Prostate gland (tissue), 2 donors: ENCODE data around the gene COLQ. TPM values are rescaled to one million over a fixed set of nuclear protein-coding genes. Genes with fewer than 3 reads are reported as not detected.

Experiments
- DNase-seq: peaks from one replicate; pipeline ENCODE4 v3.0.0-alpha.2; 2019; ENCODE audit warnings: low spot score
- H3K27ac ChIP-seq, 2 donors: fragments of 200-600 bp; sonication (generic); 2 replicates each; pipeline ENCODE4 v1.5.1; 2017 to 2019
- H3K27me3 ChIP-seq: fragments of 200-600 bp; sonication (generic); replicated peaks from 2 replicates; pipeline ENCODE4 v1.5.1; 2019; ENCODE audit not compliant: insufficient read depth
- H3K36me3 ChIP-seq, 2 donors: fragments of 200-600 bp; sonication (generic); 1 replicate in 1 of 2; 2 replicates in 1 of 2; pipeline versions ENCODE4 v1.5.1 to v1.8.1; 2017 to 2019
- H3K4me1 ChIP-seq: fragments of 200-600 bp; sonication (generic); replicated peaks from 2 replicates; pipeline ENCODE4 v1.5.1; 2019
- H3K4me3 ChIP-seq, 2 donors: fragments of 200-600 bp; sonication (generic); 2 replicates each; pipeline ENCODE4 v1.5.1; 2017 to 2019
- H3K9me3 ChIP-seq: fragments of 200-600 bp; sonication (generic); 2 replicates; pipeline ENCODE4 v1.5.1; 2017
- POLR2A ChIP-seq: fragments of 450-650 bp; IDR thresholded peaks from one replicate; pipeline ENCODE4 v1.6.1; 2016; ENCODE audit warnings: antibody characterized with exemption, mild to moderate bottlenecking
- POLR2AphosphoS5 ChIP-seq: sonication (generic); formaldehyde crosslinking; IDR thresholded peaks from one replicate; pipeline ENCODE4 v1.6.1; 2017; ENCODE audit warnings: antibody characterized with exemption
- WGBS: methylation state at CpG from one replicate; pipeline ENCODE4 v1.1.5; 2018; 5-methylcytosine and 5-hydroxymethylcytosine counted together
- intact Hi-C: fragments of 100-400 bp; cut with DNase I; formaldehyde crosslinking; loops from one replicate; pipeline ENCODE4 v1.14.2; 2022
- total RNA-seq, 2 donors: library from RNA; depleted of rRNA; stranded (reverse); fragments of >200 nt; gene quantifications; one replicate each; pipeline ENCODE4 v1.1.0, GENCODE V29; 2016
- TF ChIP-seq, protein P1 (sequence below), 4 experiments: fragments of 200-600 bp in 2 of 4; fragments of 450-650 bp in 2 of 4; sonication (generic) in 2 of 4; IDR thresholded peaks; 1 replicate in 3 of 4; 2 replicates in 1 of 4; pipeline ENCODE4 v1.5.1; 2016 to 2019; ENCODE audit warnings: antibody characterized with exemption in 4 of 4, mild to moderate bottlenecking in 2 of 4, moderate library complexity in 2 of 4

Gene COLQ
- total RNA-seq, 2 donors from 2014 or later = 0.87 to 3.9 TPM

- TF ChIP-seq, protein P1, sequence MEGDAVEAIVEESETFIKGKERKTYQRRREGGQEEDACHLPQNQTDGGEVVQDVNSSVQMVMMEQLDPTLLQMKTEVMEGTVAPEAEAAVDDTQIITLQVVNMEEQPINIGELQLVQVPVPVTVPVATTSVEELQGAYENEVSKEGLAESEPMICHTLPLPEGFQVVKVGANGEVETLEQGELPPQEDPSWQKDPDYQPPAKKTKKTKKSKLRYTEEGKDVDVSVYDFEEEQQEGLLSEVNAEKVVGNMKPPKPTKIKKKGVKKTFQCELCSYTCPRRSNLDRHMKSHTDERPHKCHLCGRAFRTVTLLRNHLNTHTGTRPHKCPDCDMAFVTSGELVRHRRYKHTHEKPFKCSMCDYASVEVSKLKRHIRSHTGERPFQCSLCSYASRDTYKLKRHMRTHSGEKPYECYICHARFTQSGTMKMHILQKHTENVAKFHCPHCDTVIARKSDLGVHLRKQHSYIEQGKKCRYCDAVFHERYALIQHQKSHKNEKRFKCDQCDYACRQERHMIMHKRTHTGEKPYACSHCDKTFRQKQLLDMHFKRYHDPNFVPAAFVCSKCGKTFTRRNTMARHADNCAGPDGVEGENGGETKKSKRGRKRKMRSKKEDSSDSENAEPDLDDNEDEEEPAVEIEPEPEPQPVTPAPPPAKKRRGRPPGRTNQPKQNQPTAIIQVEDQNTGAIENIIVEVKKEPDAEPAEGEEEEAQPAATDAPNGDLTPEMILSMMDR (IDR thresholded peaks at IDR 0.05) = no peak
- no peak for TF ChIP-seq POLR2AphosphoS5
- TF ChIP-seq POLR2A = no peak
- Histone ChIP-seq H3K27me3 (no peaks in the 10 kb centered on the region), H3K4me1 (no peaks in the 10 kb centered on the region), H3K9me3 (no peaks in the 10 kb centered on the region), H3K27ac (no peak overlapping the region), H3K4me3 (no peak overlapping the region), H3K36me3 (no peaks in the 10 kb centered on the region)
- intact Hi-C loops = no loop called here
- 98% methylated on average over 3 of the region's 3 CpGs for WGBS
- DNase-seq = no peak
These were observed 10.3 kb downstream of the COLQ start for GRCh38 chr3:15511156-15511555.

- no peak overlapping the region for H3K4me3 ChIP-seq
- intact Hi-C loops = no loop called here
- no peaks in the 10 kb centered on the region for H3K36me3 ChIP-seq
- no peak overlapping the region for H3K27ac ChIP-seq
- no peaks in the 10 kb centered on the region for H3K4me1 ChIP-seq
- no peaks in the 10 kb centered on the region for H3K9me3 ChIP-seq
- WGBS = 87% methylated on average over 3 of the region's 3 CpGs
- TF ChIP-seq POLR2A = no peak
- no peak for TF ChIP-seq POLR2AphosphoS5
- no peaks in the 10 kb centered on the region for H3K27me3 ChIP-seq
- no peak for DNase-seq
These were observed 11.0 kb downstream of the COLQ start for GRCh38 chr3:15510493-15510892.

DNA sequence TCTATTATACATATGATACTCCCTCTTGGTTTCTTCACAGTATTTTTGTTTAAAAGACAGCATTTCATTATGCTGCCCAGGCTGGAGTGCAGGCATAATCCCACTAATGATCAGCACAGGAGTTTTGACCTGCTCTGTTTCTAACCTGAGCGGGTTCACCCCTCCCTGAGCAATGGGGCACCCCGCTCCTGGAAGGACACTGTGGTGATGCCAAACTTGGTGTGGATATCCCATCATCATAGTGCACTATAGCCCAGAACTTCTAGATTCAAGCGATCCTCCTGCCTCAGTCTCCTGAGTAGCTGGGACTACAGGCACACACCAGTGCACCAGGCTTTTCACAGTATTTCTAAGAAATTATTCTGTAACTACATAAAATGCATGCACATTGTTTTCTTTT is 14.9 kb downstream of the COLQ start:
- intact Hi-C loops = no loop called here

GRCh38 chr3:15505479-15506165 is 15.9 kb downstream of the COLQ start:
- DNase-seq = no peak
- no peak overlapping the region for H3K4me3 ChIP-seq

More for the DNA sequence above, 14.9 kb downstream of the COLQ start:
- H3K27ac ChIP-seq = no peak overlapping the region
- no peaks in the 10 kb centered on the region for H3K27me3 ChIP-seq
- TF ChIP-seq POLR2AphosphoS5 (no peak), POLR2A (no peak)
- TF ChIP-seq, protein P1 (IDR thresholded peaks at IDR 0.05) = no peak
- no peaks in the 10 kb centered on the region for H3K9me3 ChIP-seq
- H3K4me3 ChIP-seq = no peak overlapping the region
- H3K36me3 ChIP-seq = no peaks in the 10 kb centered on the region
- no peak for DNase-seq
- WGBS = 98% methylated on average over 3 of the region's 3 CpGs
- no peaks in the 10 kb centered on the region for H3K4me1 ChIP-seq

GRCh38 chr3:15502616-15503015 is 18.9 kb downstream of the COLQ start:
- DNase-seq = no peak
- intact Hi-C loops = no loop called here
- H3K27me3 ChIP-seq = no peaks in the 10 kb centered on the region
- H3K4me3 ChIP-seq = no peak overlapping the region
- no peak for TF ChIP-seq POLR2A
- TF ChIP-seq POLR2AphosphoS5 = no peak
- TF ChIP-seq, protein P1 (IDR thresholded peaks at IDR 0.05) = no peak
- H3K36me3 ChIP-seq = no peaks in the 10 kb centered on the region
- WGBS = 94% methylated on average over 8 of the region's 8 CpGs
- no peaks in the 10 kb centered on the region for H3K9me3 ChIP-seq
- H3K27ac ChIP-seq = no peak overlapping the region
- H3K4me1 ChIP-seq = no peaks in the 10 kb centered on the region

More at GRCh38 chr3:15505479-15506165, 15.9 kb downstream of the COLQ start:
- Histone ChIP-seq H3K27me3 (no peaks in the 10 kb centered on the region), H3K36me3 (no peaks in the 10 kb centered on the region), H3K4me1 (no peaks in the 10 kb centered on the region), H3K27ac (no peak overlapping the region), H3K9me3 (no peaks in the 10 kb centered on the region)
- intact Hi-C loops = no loop called here
- 35% methylated on average over 7 of the region's 7 CpGs for whole genome bisulfite sequencing
- TF ChIP-seq POLR2AphosphoS5 (no peak), POLR2A (no peak)
- TF ChIP-seq, protein P1 (IDR thresholded peaks at IDR 0.05) = no peak
